OCI-LY1 (cell line): ENCODE data around the gene SLC2A11.

Experiments used
- H2AFZ ChIP-seq: fragments of 200-600 bp; sonication (generic), shearing (Covaris generic); 2 replicates; pipeline ENCODE4 v1.6.0; 2014; ENCODE audit warnings: antibody characterized with exemption, mild to moderate bottlenecking, low read length
- H3F3A ChIP-seq: fragments of 200-600 bp; sonication (generic), shearing (Covaris generic); 2 replicates; pipeline ENCODE4 v1.6.0; 2014; ENCODE audit warnings: mild to moderate bottlenecking, antibody characterized with exemption, low read length, moderate library complexity; ENCODE audit not compliant: insufficient read depth
- H3K27ac ChIP-seq: fragments of 200-600 bp; sonication (generic); 2 replicates; pipeline ENCODE4 v1.5.1; 2014; ENCODE audit warnings: low read length, mixed run types, mild to moderate bottlenecking, low read depth; ENCODE audit not compliant: poor library complexity, severe bottlenecking
- H3K27me3 ChIP-seq: fragments of 200-600 bp; sonication (generic); 2 replicates; pipeline ENCODE4 v1.6.0; 2014; ENCODE audit warnings: antibody characterized with exemption, mild to moderate bottlenecking, low read length, moderate library complexity; ENCODE audit not compliant: insufficient read depth
- H3K36me3 ChIP-seq: fragments of 200-600 bp; sonication (generic); 2 replicates; pipeline ENCODE4 v1.6.1; 2014; ENCODE audit warnings: mild to moderate bottlenecking, antibody characterized with exemption, low read length, moderate library complexity, mixed read lengths; ENCODE audit not compliant: insufficient read depth
- H3K4me1 ChIP-seq: fragments of 200-600 bp; sonication (generic); 2 replicates; pipeline ENCODE4 v1.5.1; 2014; ENCODE audit warnings: mild to moderate bottlenecking, low read length, moderate library complexity; ENCODE audit not compliant: insufficient read depth, severe bottlenecking
- H3K4me2 ChIP-seq: fragments of 200-600 bp; sonication (generic), shearing (Covaris generic); 2 replicates; pipeline ENCODE4 v1.6.1; 2014; ENCODE audit warnings: low read length
- H3K4me3 ChIP-seq: fragments of 200-600 bp; sonication (generic); 2 replicates; pipeline ENCODE4 v1.5.1; 2014; ENCODE audit warnings: low read length, low read depth, mild to moderate bottlenecking, mixed read lengths; ENCODE audit not compliant: poor library complexity, severe bottlenecking
- H3K79me2 ChIP-seq: fragments of 200-600 bp; shearing (Covaris generic); 2 replicates; pipeline ENCODE4 v1.6.1; 2016; ENCODE audit warnings: mixed run types, low read length, mixed read lengths; ENCODE audit not compliant: insufficient read depth
- H3K9ac ChIP-seq: fragments of 200-600 bp; sonication (generic), shearing (Covaris generic); 2 replicates; pipeline ENCODE4 v1.6.1; 2014; ENCODE audit warnings: mild to moderate bottlenecking, low read length, mixed read lengths
- H3K9me2 ChIP-seq: fragments of 200-600 bp; sonication (generic), shearing (Covaris generic); 2 replicates; pipeline ENCODE4 v1.6.1; 2014; ENCODE audit warnings: low read depth, mild to moderate bottlenecking, low read length, mixed read lengths
- H3K9me3 ChIP-seq: fragments of 200-600 bp; shearing (Covaris generic); 2 replicates; pipeline ENCODE4 v1.6.1; 2014; ENCODE audit warnings: low read length, mixed read lengths
- H4K20me1 ChIP-seq: fragments of 200-600 bp; sonication (generic), shearing (Covaris generic); 2 replicates; pipeline ENCODE4 v1.6.0; 2016; ENCODE audit warnings: mild to moderate bottlenecking, low read length; ENCODE audit not compliant: insufficient read depth
- CTCF ChIP-seq: fragments of 200-600 bp; sonication (generic), shearing (Covaris generic); IDR thresholded peaks from 2 replicates; pipeline ENCODE4 v1.5.1; 2017; ENCODE audit warnings: mild to moderate bottlenecking, antibody characterized with exemption, low read length, moderate library complexity, mixed read lengths
- EZH2 ChIP-seq: fragments of 200-600 bp; sonication (generic), shearing (Covaris generic); IDR thresholded peaks from 2 replicates; pipeline ENCODE4 v1.8.0; 2017; ENCODE audit warnings: borderline replicate concordance, mixed run types, mild to moderate bottlenecking, antibody characterized with exemption, low read length, moderate library complexity, mixed read lengths

The SLC2A11 gene

DNA sequence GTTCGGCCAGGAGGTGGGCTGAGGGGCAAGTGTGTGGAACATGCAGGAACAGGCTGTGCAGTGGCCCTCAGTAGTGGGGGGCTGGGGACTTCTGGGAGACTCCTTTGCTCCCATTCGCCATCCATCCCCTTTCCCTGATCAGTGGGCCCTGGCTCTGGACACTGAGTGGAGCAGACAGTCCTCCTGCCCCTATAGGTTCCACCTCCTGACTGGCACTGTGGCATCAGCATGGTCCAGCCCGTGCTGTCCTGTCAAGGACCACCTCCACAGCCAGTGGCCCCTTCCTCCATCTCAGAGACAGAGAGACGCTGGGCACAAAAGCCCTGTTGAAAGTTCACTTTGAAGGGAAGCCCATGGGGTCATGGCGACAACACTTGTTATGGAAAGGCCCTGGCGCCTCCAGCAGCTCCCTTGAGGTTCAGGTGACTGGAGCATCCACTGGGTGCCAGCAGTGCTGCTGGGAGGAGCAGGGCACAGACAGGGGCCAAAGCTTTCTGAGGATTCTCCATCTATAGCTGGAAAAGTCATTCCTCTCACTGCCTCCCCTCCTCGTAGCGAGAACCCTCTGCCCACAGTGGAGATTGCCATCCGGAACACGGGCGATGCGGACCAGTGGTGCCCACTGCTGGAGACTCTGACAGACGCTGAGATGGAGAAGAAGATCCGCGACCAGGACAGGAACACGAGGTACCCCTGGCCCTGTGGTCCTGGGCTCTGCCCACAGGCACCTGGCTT lies 24.5 kb upstream of the SLC2A11 start:
- H3K9ac ChIP-seq, result no peak overlapping the region

DNA sequence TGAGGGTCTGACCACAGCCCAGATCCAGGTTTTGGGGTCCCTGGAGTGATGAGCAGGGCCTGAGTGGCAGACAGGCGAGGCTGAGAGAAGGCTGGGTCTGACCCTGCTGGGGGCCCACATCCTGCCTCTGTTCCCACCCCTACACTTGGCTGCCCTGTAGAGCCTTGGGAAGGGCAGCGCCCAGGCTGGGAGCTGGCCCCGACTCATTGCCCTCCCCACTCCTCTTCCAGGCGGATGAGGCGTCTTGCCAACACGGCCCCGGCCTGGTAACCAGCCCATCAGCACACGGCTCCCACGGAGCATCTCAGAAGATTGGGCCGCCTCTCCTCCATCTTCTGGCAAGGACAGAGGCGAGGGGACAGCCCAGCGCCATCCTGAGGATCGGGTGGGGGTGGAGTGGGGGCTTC lies 23.8 kb upstream of the SLC2A11 start:
- H3K27me3 ChIP-seq, result no peaks in the 10 kb centered on the region
- peaks cover 7% of the 10 kb centered on the region; the same call in 1 of the 2 replicates for H3K79me2 ChIP-seq
- peaks cover 32% of the 10 kb centered on the region for H3K4me1 ChIP-seq
- no peaks in the 10 kb centered on the region for H3K9me2 ChIP-seq
- no peak overlapping the region for H3K4me2 ChIP-seq
- H3K27ac ChIP-seq, result no peak overlapping the region
- no peak overlapping the region for H3K9ac ChIP-seq
- no peaks in the 10 kb centered on the region for H3F3A ChIP-seq
- TF ChIP-seq CTCF (no peak), EZH2 (no peak)
- H3K4me3 ChIP-seq, result no peak overlapping the region
- no peak overlapping the region for H2AFZ ChIP-seq
- no peaks in the 10 kb centered on the region for H4K20me1 ChIP-seq
- peaks cover 84% of the 10 kb centered on the region for H3K36me3 ChIP-seq
- no peaks in the 10 kb centered on the region for H3K9me3 ChIP-seq

More for the DNA sequence above, 24.5 kb upstream of the SLC2A11 start:
- Histone ChIP-seq H4K20me1 (no peaks in the 10 kb centered on the region), H3K27ac (no peak overlapping the region), H3K9me3 (no peaks in the 10 kb centered on the region), H3K36me3 (peaks cover 92% of the 10 kb centered on the region), H3K9me2 (no peaks in the 10 kb centered on the region), H2AFZ (no peak overlapping the region), H3K4me3 (no peak overlapping the region), H3K79me2 (peaks cover 7% of the 10 kb centered on the region; the same call in 1 of the 2 replicates), H3K27me3 (no peaks in the 10 kb centered on the region), H3F3A (no peaks in the 10 kb centered on the region), H3K4me2 (no peak overlapping the region), H3K4me1 (peaks cover 25% of the 10 kb centered on the region)
- TF ChIP-seq EZH2 (no peak), CTCF (no peak)

GRCh38 chr22:23834406-23834792 lies 23.3 kb upstream of the SLC2A11 start:
- Histone ChIP-seq H3F3A (no peaks in the 10 kb centered on the region), H3K27me3 (no peaks in the 10 kb centered on the region), H3K9me3 (no peaks in the 10 kb centered on the region), H3K9ac (no peak overlapping the region), H3K4me2 (no peak overlapping the region), H3K79me2 (peaks cover 7% of the 10 kb centered on the region; the same call in 1 of the 2 replicates), H3K4me1 (peaks cover 36% of the 10 kb centered on the region), H4K20me1 (no peaks in the 10 kb centered on the region), H3K9me2 (no peaks in the 10 kb centered on the region), H3K4me3 (no peak overlapping the region), H3K27ac (no peak overlapping the region), H2AFZ (no peak overlapping the region), H3K36me3 (peaks cover 79% of the 10 kb centered on the region)
- TF ChIP-seq CTCF (no peak), EZH2 (no peak)
